Measurements from ENCODE around the gene FAS.
A peak's percentile ranks its signal among the peaks of the same experiment; 100 is the strongest.

The FAS gene

GRCh38 chr10:88979603-88980002, 11.0 kb upstream of the FAS start:
- no peaks in the 10 kb centered on the region for H3K27me3 Mint-ChIP-seq
- peaks cover 0 to 1% of the 10 kb centered on the region in 2 donors for H3K36me3 Mint-ChIP-seq
- no peaks in the 10 kb centered on the region for H3K9me3 Mint-ChIP-seq
- H3K27ac Mint-ChIP-seq, result no peak overlapping the region
- ATAC-seq (replicated peaks), result no peak
- no peak overlapping the region for H3K4me3 Mint-ChIP-seq
- peaks cover 2 to 10% of the 10 kb centered on the region in 2 donors for H3K4me1 Mint-ChIP-seq
- no peak for DNase-seq

- DNase-seq, result no peak
- Mint-ChIP-seq H3K27me3 (no peaks in the 10 kb centered on the region), H3K36me3 (no peaks in the 10 kb centered on the region), H3K4me1 (peaks cover 0 to 4% of the 10 kb centered on the region in 2 donors), H3K27ac (no peak overlapping the region), H3K4me3 (no peak overlapping the region), H3K9me3 (no peaks in the 10 kb centered on the region)
- no peak for ATAC-seq (replicated peaks)
Observed at GRCh38 chr10:88980247-88980646, 10.4 kb upstream of the FAS start.

GRCh38 chr10:88980800-88981199, 9.8 kb upstream of the FAS start:
- DNase-seq, result no peak
- H3K27me3 Mint-ChIP-seq, result no peaks in the 10 kb centered on the region
- no peak for ATAC-seq (replicated peaks)
- no peaks in the 10 kb centered on the region for H3K36me3 Mint-ChIP-seq
- H3K9me3 Mint-ChIP-seq, result no peaks in the 10 kb centered on the region
- no peak overlapping the region for H3K27ac Mint-ChIP-seq
- H3K4me3 Mint-ChIP-seq, result no peak overlapping the region
- no peaks in the 10 kb centered on the region for H3K4me1 Mint-ChIP-seq

GRCh38 chr10:88981435-88981834, 9.2 kb upstream of the FAS start:
- ATAC-seq (replicated peaks), result no peak
- no peaks in the 10 kb centered on the region for H3K27me3 Mint-ChIP-seq
- peaks cover 1 to 2% of the 10 kb centered on the region in 2 donors for H3K4me1 Mint-ChIP-seq
- H3K9me3 Mint-ChIP-seq, result peaks cover 2% of the 10 kb centered on the region in 2 donors
- H3K27ac Mint-ChIP-seq, result no peak overlapping the region
- DNase-seq, result no peak
- H3K36me3 Mint-ChIP-seq, result peaks cover 0 to 2% of the 10 kb centered on the region in 2 donors
- no peak overlapping the region for H3K4me3 Mint-ChIP-seq

- Mint-ChIP-seq H3K4me1 (peaks cover 2 to 5% of the 10 kb centered on the region in 2 donors), H3K9me3 (peaks cover 4% of the 10 kb centered on the region in 2 donors), H3K4me3 (no peak overlapping the region), H3K27me3 (no peaks in the 10 kb centered on the region), H3K36me3 (peaks cover 0 to 4% of the 10 kb centered on the region in 2 donors), H3K27ac (no peak overlapping the region)
- ATAC-seq (replicated peaks) (no peak), DNase-seq (no peak)
Observed at GRCh38 chr10:88982366-88982765, 8.2 kb upstream of the FAS start.

GRCh38 chr10:88983206-88983605, 7.4 kb upstream of the FAS start:
- peaks cover 0 to 4% of the 10 kb centered on the region in 2 donors for H3K36me3 Mint-ChIP-seq
- H3K4me3 Mint-ChIP-seq, result no peak overlapping the region
- H3K27me3 Mint-ChIP-seq, result no peaks in the 10 kb centered on the region
- peaks cover 2 to 5% of the 10 kb centered on the region in 2 donors for H3K4me1 Mint-ChIP-seq
- H3K27ac Mint-ChIP-seq, result no peak overlapping the region
- DNase-seq (no peak), ATAC-seq (replicated peaks) (no peak)
- H3K9me3 Mint-ChIP-seq, result peaks cover 4% of the 10 kb centered on the region in 2 donors

- DNase-seq (no peak), ATAC-seq (replicated peaks) (no peak)
- H3K9me3 Mint-ChIP-seq, result peaks cover 4% of the 10 kb centered on the region in 2 donors
- peaks cover 0 to 4% of the 10 kb centered on the region in 2 donors for H3K36me3 Mint-ChIP-seq
- no peaks in the 10 kb centered on the region for H3K27me3 Mint-ChIP-seq
- H3K27ac Mint-ChIP-seq, result no peak overlapping the region
- peaks cover 2 to 5% of the 10 kb centered on the region in 2 donors for H3K4me1 Mint-ChIP-seq
- H3K4me3 Mint-ChIP-seq, result no peak overlapping the region
Observed at GRCh38 chr10:88983939-88984338, 6.7 kb upstream of the FAS start.

GRCh38 chr10:88984525-88984924, 6.1 kb upstream of the FAS start:
- Mint-ChIP-seq H3K27me3 (no peaks in the 10 kb centered on the region), H3K27ac (no peak overlapping the region), H3K4me1 (peaks cover 3 to 5% of the 10 kb centered on the region in 2 donors), H3K9me3 (peaks cover 4% of the 10 kb centered on the region in 2 donors), H3K36me3 (peaks cover 0 to 4% of the 10 kb centered on the region in 2 donors), H3K4me3 (no peak overlapping the region)
- DNase-seq (no peak), ATAC-seq (replicated peaks) (no peak)

GRCh38 chr10:88986549-88987242, 3.9 kb upstream of the FAS start:
- no peak overlapping the region for H3K4me3 Mint-ChIP-seq
- H3K9me3 Mint-ChIP-seq, result peaks cover 4% of the 10 kb centered on the region in 2 donors
- no peak for DNase-seq
- H3K27ac Mint-ChIP-seq, result no peak overlapping the region
- no peak for ATAC-seq (replicated peaks)
- H3K36me3 Mint-ChIP-seq, result peaks cover 0 to 4% of the 10 kb centered on the region in 2 donors
- H3K4me1 Mint-ChIP-seq, result peaks cover 12 to 22% of the 10 kb centered on the region in 2 donors
- H3K27me3 Mint-ChIP-seq, result no peaks in the 10 kb centered on the region

GRCh38 chr10:88987243-88987725, 3.3 kb upstream of the FAS start:
- Mint-ChIP-seq H3K27ac (no peak overlapping the region), H3K4me3 (no peak overlapping the region), H3K4me1 (peaks cover 14 to 28% of the 10 kb centered on the region in 2 donors), H3K27me3 (no peaks in the 10 kb centered on the region), H3K9me3 (peaks cover 4% of the 10 kb centered on the region in 2 donors), H3K36me3 (peaks cover 0 to 4% of the 10 kb centered on the region in 2 donors)
- DNase-seq (no peak), ATAC-seq (replicated peaks) (no peak)

- ATAC-seq (replicated peaks), result no peak
- H3K27ac Mint-ChIP-seq, result no peak overlapping the region
- H3K27me3 Mint-ChIP-seq, result no peaks in the 10 kb centered on the region
- H3K4me3 Mint-ChIP-seq, result no peak overlapping the region
- peaks cover 16 to 28% of the 10 kb centered on the region in 2 donors for H3K4me1 Mint-ChIP-seq
- H3K9me3 Mint-ChIP-seq, result peaks cover 4% of the 10 kb centered on the region in 2 donors
- H3K36me3 Mint-ChIP-seq, result peaks cover 0 to 4% of the 10 kb centered on the region in 2 donors
- DNase-seq, result no peak
Observed at GRCh38 chr10:88987840-88988239, 2.8 kb upstream of the FAS start.

- ATAC-seq (replicated peaks), result no peak
- no peak for DNase-seq
- no peak overlapping the region for H3K4me3 Mint-ChIP-seq
- H3K27me3 Mint-ChIP-seq, result no peaks in the 10 kb centered on the region
- peaks cover 4% of the 10 kb centered on the region in 2 donors for H3K9me3 Mint-ChIP-seq
- no peak overlapping the region for H3K27ac Mint-ChIP-seq
- peaks cover 17 to 28% of the 10 kb centered on the region in 2 donors for H3K4me1 Mint-ChIP-seq
- H3K36me3 Mint-ChIP-seq, result peaks cover 0 to 4% of the 10 kb centered on the region in 2 donors
Observed at GRCh38 chr10:88989423-88989822, 1.2 kb upstream of the FAS start.

GRCh38 chr10:88989824-88990383, 694 bp upstream of the FAS start:
- peaks cover 0 to 4% of the 10 kb centered on the region in 2 donors for H3K36me3 Mint-ChIP-seq
- peaks cover 4% of the 10 kb centered on the region in 2 donors for H3K9me3 Mint-ChIP-seq
- DNase-seq, result no peak
- H3K4me3 Mint-ChIP-seq, result peak overlapping the region; percentile 98 to 99
- peaks cover 17 to 28% of the 10 kb centered on the region in 2 donors for H3K4me1 Mint-ChIP-seq
- peak overlapping the region; percentile 96 for H3K27ac Mint-ChIP-seq
- no peaks in the 10 kb centered on the region for H3K27me3 Mint-ChIP-seq
- ATAC-seq (replicated peaks), result peak; percentile 8 to 14

GRCh38 chr10:88991161-88991898, 732 bp downstream of the FAS start:
- H3K4me3 Mint-ChIP-seq, result peak overlapping the region; percentile 98 to 99
- peaks cover 3% of the 10 kb centered on the region in 2 donors for H3K9me3 Mint-ChIP-seq
- peaks cover 0 to 2% of the 10 kb centered on the region in 2 donors for H3K36me3 Mint-ChIP-seq
- DNase-seq (peak; percentile 57), ATAC-seq (replicated peaks) (peak; percentile 65 to 68)
- peaks cover 17 to 27% of the 10 kb centered on the region in 2 donors for H3K4me1 Mint-ChIP-seq
- no peaks in the 10 kb centered on the region for H3K27me3 Mint-ChIP-seq
- H3K27ac Mint-ChIP-seq, result peak overlapping the region; percentile 96

All from stimulated activated naive B cell treated with anti-CD40 and anti-IgM and Interleukin-4, amounts not matched to agents 10 μg/mL and 1 μg/mL and 100 μg/mL, for 72 hours (primary cell).